ENCODE results near the gene ITPR2.
"Not testable (repeated sequence)": the region's sequence is repeated elsewhere in the genome, so short reads cannot be mapped to it uniquely, and the experiment has no call there.

ITPR2 gene

GRCh38 chr12:26729137-26729671 lies 103.8 kb downstream of the ITPR2 start:
- DNase-seq (ENCODE audit: low read depth), result not testable (repeated sequence)

- no peak for DNase-seq (ENCODE audit: low read depth)
Measured at GRCh38 chr12:26728205-26729050, 104.6 kb downstream of the ITPR2 start.

- DNase-seq (ENCODE audit: low read depth), result no peak
Measured at GRCh38 chr12:26727482-26728204, 105.4 kb downstream of the ITPR2 start.

- no peak for DNase-seq (ENCODE audit: low read depth)
Measured at GRCh38 chr12:26726956-26727355, 106.0 kb downstream of the ITPR2 start.

- no peak for DNase-seq (ENCODE audit: low read depth)
Measured at GRCh38 chr12:26725276-26725916, 107.6 kb downstream of the ITPR2 start.

- no peak for DNase-seq (ENCODE audit: low read depth)
Measured at GRCh38 chr12:26724309-26724702, 108.7 kb downstream of the ITPR2 start.

GRCh38 chr12:26723379-26724308 lies 109.3 kb downstream of the ITPR2 start:
- no peak for DNase-seq (ENCODE audit: low read depth)

- no peak for DNase-seq (ENCODE audit: low read depth)
Measured at GRCh38 chr12:26721800-26722199, 111.2 kb downstream of the ITPR2 start.

- DNase-seq (ENCODE audit: low read depth), result no peak
Measured at GRCh38 chr12:26719852-26720251, 113.1 kb downstream of the ITPR2 start.

GRCh38 chr12:26717757-26718156 lies 115.2 kb downstream of the ITPR2 start:
- DNase-seq (ENCODE audit: low read depth), result no peak

GRCh38 chr12:26715232-26715631 lies 117.8 kb downstream of the ITPR2 start:
- no peak for DNase-seq (ENCODE audit: low read depth)

GRCh38 chr12:26713885-26714383 lies 119.1 kb downstream of the ITPR2 start:
- DNase-seq (ENCODE audit: low read depth), result no peak

- DNase-seq (ENCODE audit: low read depth), result no peak
Measured at GRCh38 chr12:26712892-26713291, 120.1 kb downstream of the ITPR2 start.

- DNase-seq (ENCODE audit: low read depth), result no peak
Measured at GRCh38 chr12:26711569-26711968, 121.4 kb downstream of the ITPR2 start.

GRCh38 chr12:26711072-26711471 lies 121.9 kb downstream of the ITPR2 start:
- DNase-seq (ENCODE audit: low read depth), result no peak

- no peak for DNase-seq (ENCODE audit: low read depth)
Measured at GRCh38 chr12:26705851-26706250, 127.1 kb downstream of the ITPR2 start.

GRCh38 chr12:26704684-26705460 lies 128.1 kb downstream of the ITPR2 start:
- DNase-seq (ENCODE audit: low read depth), result no peak

- no peak for DNase-seq (ENCODE audit: low read depth)
Measured at GRCh38 chr12:26704214-26704613, 128.8 kb downstream of the ITPR2 start.

- DNase-seq (ENCODE audit: low read depth), result no peak
Measured at GRCh38 chr12:26702741-26703140, 130.3 kb downstream of the ITPR2 start.

- no peak for DNase-seq (ENCODE audit: low read depth)
Measured at GRCh38 chr12:26701604-26702215, 131.3 kb downstream of the ITPR2 start.

Data from activated T-cell treated with anti-CD3 and anti-CD28 coated beads for 1 hour (primary cell).